Caki2 (cell line): ENCODE results near the gene MAP3K7CL. TPM values are rescaled to one million over a fixed set of nuclear protein-coding genes. Genes with fewer than 3 reads are reported as not detected.

Experiments
- DNase-seq: peaks from one replicate; pipeline ENCODE4 v3.0.0-alpha.2; 2015; ENCODE audit warnings: low read depth
- in situ Hi-C: cut with HindIII; loops from 2 replicates; pipeline ENCODE4 v1.10.0; 2016; ENCODE audit warnings: low sequenced_read_pairs, low pct_unique_long_range_greater_than_20kb, mixed read lengths
- total RNA-seq: library from RNA; depleted of rRNA; stranded (reverse); fragments of >200 nt; shearing (Covaris generic); gene quantifications from 2 replicates; pipeline ENCODE4 v1.2.3, GENCODE V29; 2014; ENCODE audit warnings: low replicate concordance

Gene MAP3K7CL
- total RNA-seq, 1 experiment from 2014 or later, result 2.0 TPM

GRCh38 chr21:29124645-29125044 lies 5.8 kb upstream of the MAP3K7CL start:
- no peak for DNase-seq
- in situ Hi-C loops, result no loop called here

GRCh38 chr21:29125191-29125590 lies 5.3 kb upstream of the MAP3K7CL start:
- no peak for DNase-seq
- in situ Hi-C loops, result no loop called here

GRCh38 chr21:29125979-29126378 lies 4.5 kb upstream of the MAP3K7CL start:
- no peak for DNase-seq
- in situ Hi-C loops, result no loop called here

GRCh38 chr21:29133241-29133640 lies 2.8 kb downstream of the MAP3K7CL start:
- DNase-seq, result no peak
- in situ Hi-C loops, result no loop called here

- DNase-seq, result peak; percentile 26
These were observed 3.4 kb downstream of the MAP3K7CL start for GRCh38 chr21:29133796-29134195.

GRCh38 chr21:29135481-29135880 lies 5.0 kb downstream of the MAP3K7CL start:
- in situ Hi-C loops, result no loop called here
- DNase-seq, result no peak

More at GRCh38 chr21:29133796-29134195, 3.4 kb downstream of the MAP3K7CL start:
- in situ Hi-C loops, result no loop called here

- in situ Hi-C loops, result no loop called here
- no peak for DNase-seq
These were observed 5.6 kb downstream of the MAP3K7CL start for GRCh38 chr21:29136033-29136432.

GRCh38 chr21:29144736-29145353 lies 14.4 kb downstream of the MAP3K7CL start:
- no peak for DNase-seq
- in situ Hi-C loops, result no loop called here

- peak; percentile 43 for DNase-seq
- in situ Hi-C loops, result no loop called here
These were observed 14.9 kb downstream of the MAP3K7CL start for GRCh38 chr21:29145354-29145782.

- in situ Hi-C loops, result no loop called here
- DNase-seq, result no peak
These were observed 15.5 kb downstream of the MAP3K7CL start for GRCh38 chr21:29145852-29146453.

GRCh38 chr21:29146726-29147125 lies 16.3 kb downstream of the MAP3K7CL start:
- no peak for DNase-seq
- in situ Hi-C loops, result no loop called here

GRCh38 chr21:29148530-29148929 lies 18.1 kb downstream of the MAP3K7CL start:
- in situ Hi-C loops, result no loop called here
- no peak for DNase-seq

- in situ Hi-C loops, result no loop called here
- DNase-seq, result no peak
These were observed 19.5 kb downstream of the MAP3K7CL start for GRCh38 chr21:29149808-29150425.

- DNase-seq, result no peak
- in situ Hi-C loops, result no loop called here
These were observed 21.5 kb downstream of the MAP3K7CL start for GRCh38 chr21:29151931-29152330.

- DNase-seq, result no peak
- in situ Hi-C loops, result no loop called here
These were observed 22.5 kb downstream of the MAP3K7CL start for GRCh38 chr21:29152916-29153315.

- in situ Hi-C loops, result no loop called here
- no peak for DNase-seq
These were observed 23.8 kb downstream of the MAP3K7CL start for GRCh38 chr21:29154270-29154669.

- in situ Hi-C loops, result no loop called here
These were observed 24.9 kb downstream of the MAP3K7CL start for GRCh38 chr21:29155118-29155932.

GRCh38 chr21:29155933-29156260 lies 25.5 kb downstream of the MAP3K7CL start:
- no peak for DNase-seq
- in situ Hi-C loops, result no loop called here

More at GRCh38 chr21:29155118-29155932, 24.9 kb downstream of the MAP3K7CL start:
- no peak for DNase-seq

- in situ Hi-C loops, result no loop called here
- DNase-seq, result no peak
These were observed 26.6 kb downstream of the MAP3K7CL start for GRCh38 chr21:29157080-29157479.
